Activated naive CD4-positive, alpha-beta T cell treated with anti-CD3 and anti-CD28 coated beads for 36 hours (primary cell): ENCODE results near the gene SSTR1. TPM values are rescaled to one million over a fixed set of nuclear protein-coding genes. Genes with fewer than 3 reads are reported as not detected.

ENCODE experiments used
- total RNA-seq, 2 experiments: library from RNA; stranded (reverse); gene quantifications; one replicate each; pipeline ENCODE4 v1.2.3, GENCODE V29; 2021

Gene SSTR1
- total RNA-seq, 2 experiments from 2014 or later = not detected

Other genes with a start within 250 kb of the SSTR1 start
- gene CLEC14A, start 48.2 kb downstream of the SSTR1 start, total RNA-seq = not detected